Measurements from ENCODE around the gene MAEA.

The MAEA gene

GRCh38 chr4:1373892-1374705 lies 84.4 kb downstream of the MAEA start:
- Histone ChIP-seq H3K4me2 (no peak overlapping the region), H3K9ac (no peak overlapping the region), H3K36me3 (ENCODE audit: insufficient read depth) (no peaks in the 10 kb centered on the region), H3K27ac (no peak overlapping the region), H3K4me1 (ENCODE audit: low read depth, poor library complexity, severe bottlenecking) (no peaks in the 10 kb centered on the region), H3K4me3 (IDR thresholded peaks at IDR 0.05; ENCODE audit: insufficient read depth, low read depth, low read length) (no peak overlapping the region), H2AFZ (ENCODE audit: low read depth) (no peak overlapping the region), H3K79me2 (ENCODE audit: insufficient read depth, low read depth) (no peaks in the 10 kb centered on the region), H4K20me1 (ENCODE audit: insufficient read depth) (no peaks in the 10 kb centered on the region), H3K27me3 (ENCODE audit: insufficient read depth, low read depth) (no peaks in the 10 kb centered on the region)
- no peak for TF ChIP-seq CTCF (conservative IDR thresholded peaks at IDR 0.05; ENCODE audit: low read depth, low read length)

- no peak overlapping the region for H3K27ac ChIP-seq
- H3K27me3 ChIP-seq (ENCODE audit: insufficient read depth, low read depth): no peaks in the 10 kb centered on the region
- H2AFZ ChIP-seq (ENCODE audit: low read depth): no peak overlapping the region
- H3K36me3 ChIP-seq (ENCODE audit: insufficient read depth): no peaks in the 10 kb centered on the region
- H3K4me3 ChIP-seq (IDR thresholded peaks at IDR 0.05; ENCODE audit: insufficient read depth, low read depth, low read length): no peak overlapping the region
- H4K20me1 ChIP-seq (ENCODE audit: insufficient read depth): no peaks in the 10 kb centered on the region
- H3K9ac ChIP-seq: no peak overlapping the region
- no peaks in the 10 kb centered on the region for H3K79me2 ChIP-seq (ENCODE audit: insufficient read depth, low read depth)
- TF ChIP-seq CTCF (conservative IDR thresholded peaks at IDR 0.05; ENCODE audit: low read depth, low read length): no peak
- no peaks in the 10 kb centered on the region for H3K4me1 ChIP-seq (ENCODE audit: low read depth, poor library complexity, severe bottlenecking)
- no peak overlapping the region for H3K4me2 ChIP-seq
These were observed 85.0 kb downstream of the MAEA start for GRCh38 chr4:1374706-1375045.

GRCh38 chr4:1375051-1375721 lies 85.5 kb downstream of the MAEA start:
- Histone ChIP-seq H2AFZ (ENCODE audit: low read depth) (no peak overlapping the region), H3K36me3 (ENCODE audit: insufficient read depth) (no peaks in the 10 kb centered on the region)

GRCh38 chr4:1375761-1376322 lies 86.2 kb downstream of the MAEA start:
- Histone ChIP-seq H3K4me3 (IDR thresholded peaks at IDR 0.05; ENCODE audit: insufficient read depth, low read depth, low read length) (no peak overlapping the region), H4K20me1 (ENCODE audit: insufficient read depth) (no peaks in the 10 kb centered on the region), H3K79me2 (ENCODE audit: insufficient read depth, low read depth) (no peaks in the 10 kb centered on the region), H3K27me3 (ENCODE audit: insufficient read depth, low read depth) (no peaks in the 10 kb centered on the region), H3K27ac (no peak overlapping the region), H3K36me3 (ENCODE audit: insufficient read depth) (no peaks in the 10 kb centered on the region), H2AFZ (ENCODE audit: low read depth) (no peak overlapping the region), H3K4me2 (no peak overlapping the region), H3K9ac (no peak overlapping the region), H3K4me1 (ENCODE audit: low read depth, poor library complexity, severe bottlenecking) (no peaks in the 10 kb centered on the region)
- TF ChIP-seq CTCF (conservative IDR thresholded peaks at IDR 0.05; ENCODE audit: low read depth, low read length): no peak

More at GRCh38 chr4:1375051-1375721, 85.5 kb downstream of the MAEA start:
- TF ChIP-seq CTCF (conservative IDR thresholded peaks at IDR 0.05; ENCODE audit: low read depth, low read length): no peak
- Histone ChIP-seq H4K20me1 (ENCODE audit: insufficient read depth) (no peaks in the 10 kb centered on the region), H3K4me2 (no peak overlapping the region), H3K4me3 (IDR thresholded peaks at IDR 0.05; ENCODE audit: insufficient read depth, low read depth, low read length) (no peak overlapping the region), H3K79me2 (ENCODE audit: insufficient read depth, low read depth) (no peaks in the 10 kb centered on the region), H3K27me3 (ENCODE audit: insufficient read depth, low read depth) (no peaks in the 10 kb centered on the region), H3K27ac (no peak overlapping the region), H3K9ac (no peak overlapping the region), H3K4me1 (ENCODE audit: low read depth, poor library complexity, severe bottlenecking) (no peaks in the 10 kb centered on the region)

All from KMS-11 (cell line).